Mesothelial cell of epicardium (in vitro differentiated cells): Measurements from ENCODE around the gene SCYGR4. TPM values are rescaled to one million over a fixed set of nuclear protein-coding genes. Genes with fewer than 3 reads are reported as not detected.

Source experiments
- DNase-seq, 2 experiments: peaks; one replicate each; pipeline ENCODE4 v3.0.0; 2021; ENCODE audit warnings: low spot score in 2 of 2; ENCODE audit not compliant: unreplicated experiment in 2 of 2
- H3K27ac Mint-ChIP-seq: 2 replicates; pipeline ENCODE4 v1.8.0; 2021; ENCODE audit warnings: mixed read lengths
- H3K27me3 Mint-ChIP-seq: 2 replicates; pipeline ENCODE4 v1.8.0; 2021; ENCODE audit warnings: low read depth, mixed read lengths
- H3K36me3 Mint-ChIP-seq: 2 replicates; pipeline ENCODE4 v1.8.0; 2021; ENCODE audit warnings: mixed read lengths
- H3K4me1 Mint-ChIP-seq: 2 replicates; pipeline ENCODE4 v1.8.0; 2021; ENCODE audit warnings: mixed read lengths
- H3K4me3 Mint-ChIP-seq: 2 replicates; pipeline ENCODE4 v1.8.0; 2021; ENCODE audit warnings: mild to moderate bottlenecking, moderate library complexity, mixed read lengths
- H3K9me3 Mint-ChIP-seq: 2 replicates; pipeline ENCODE4 v1.8.0; 2021; ENCODE audit warnings: mixed read lengths
- CTCF ChIP-seq: fragments of 200-600 bp; sonication (generic); IDR thresholded peaks from one replicate; pipeline ENCODE4 v1.5.0; 2021; ENCODE audit warnings: antibody characterized with exemption; ENCODE audit not compliant: unreplicated experiment
- total RNA-seq: library from RNA; stranded (reverse); gene quantifications from 3 replicates; pipeline ENCODE4 v1.2.1, GENCODE V29; 2021

The SCYGR4 gene
- total RNA-seq, 1 donor from 2014 or later: not detected

- Mint-ChIP-seq H3K36me3 (peaks cover under 1% of the 10 kb centered on the region), H3K27me3 (no peaks in the 10 kb centered on the region), H3K27ac (no peak overlapping the region), H3K4me1 (no peaks in the 10 kb centered on the region), H3K4me3 (no peak overlapping the region), H3K9me3 (peaks cover 7% of the 10 kb centered on the region)
- no peak for DNase-seq
- no peak for TF ChIP-seq CTCF
These were observed 39.7 kb upstream of the SCYGR4 start for GRCh38 chr2:227577555-227577954.

DNA sequence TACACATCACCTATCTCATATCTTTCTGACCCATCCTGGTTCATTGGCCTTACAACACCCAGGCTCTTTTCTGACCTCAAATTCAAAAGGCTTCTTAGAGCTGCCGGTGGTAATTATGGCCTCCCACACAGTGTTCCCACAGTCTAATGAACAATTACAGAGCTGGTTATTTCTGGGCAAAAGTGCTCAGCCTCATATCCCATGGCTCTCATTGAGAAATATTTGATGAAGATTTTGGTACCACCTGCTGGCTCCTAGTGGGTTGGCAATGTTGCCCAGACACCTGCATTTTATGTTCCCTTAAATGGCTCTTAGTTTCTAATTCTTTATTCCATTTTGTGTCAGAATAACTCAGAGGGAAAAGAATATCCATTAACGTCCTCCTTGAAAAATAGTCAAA is 38.7 kb upstream of the SCYGR4 start:
- peaks cover 11% of the 10 kb centered on the region for H3K9me3 Mint-ChIP-seq
- no peaks in the 10 kb centered on the region for H3K4me1 Mint-ChIP-seq
- no peak overlapping the region for H3K4me3 Mint-ChIP-seq
- no peak for DNase-seq
- H3K27me3 Mint-ChIP-seq: no peaks in the 10 kb centered on the region
- no peak overlapping the region for H3K27ac Mint-ChIP-seq
- no peak for TF ChIP-seq CTCF
- peaks cover 3% of the 10 kb centered on the region for H3K36me3 Mint-ChIP-seq

- Mint-ChIP-seq H3K36me3 (peaks cover 3% of the 10 kb centered on the region), H3K4me3 (no peak overlapping the region)
These were observed 37.5 kb upstream of the SCYGR4 start for GRCh38 chr2:227579791-227580190.

GRCh38 chr2:227582369-227582768 is 34.9 kb upstream of the SCYGR4 start:
- Mint-ChIP-seq H3K9me3 (peaks cover 11% of the 10 kb centered on the region), H3K27ac (no peak overlapping the region), H3K4me1 (no peaks in the 10 kb centered on the region)

More at GRCh38 chr2:227579791-227580190, 37.5 kb upstream of the SCYGR4 start:
- no peaks in the 10 kb centered on the region for H3K4me1 Mint-ChIP-seq
- no peaks in the 10 kb centered on the region for H3K27me3 Mint-ChIP-seq
- H3K27ac Mint-ChIP-seq: no peak overlapping the region
- no peak for TF ChIP-seq CTCF
- H3K9me3 Mint-ChIP-seq: peaks cover 11% of the 10 kb centered on the region
- no peak for DNase-seq

DNA sequence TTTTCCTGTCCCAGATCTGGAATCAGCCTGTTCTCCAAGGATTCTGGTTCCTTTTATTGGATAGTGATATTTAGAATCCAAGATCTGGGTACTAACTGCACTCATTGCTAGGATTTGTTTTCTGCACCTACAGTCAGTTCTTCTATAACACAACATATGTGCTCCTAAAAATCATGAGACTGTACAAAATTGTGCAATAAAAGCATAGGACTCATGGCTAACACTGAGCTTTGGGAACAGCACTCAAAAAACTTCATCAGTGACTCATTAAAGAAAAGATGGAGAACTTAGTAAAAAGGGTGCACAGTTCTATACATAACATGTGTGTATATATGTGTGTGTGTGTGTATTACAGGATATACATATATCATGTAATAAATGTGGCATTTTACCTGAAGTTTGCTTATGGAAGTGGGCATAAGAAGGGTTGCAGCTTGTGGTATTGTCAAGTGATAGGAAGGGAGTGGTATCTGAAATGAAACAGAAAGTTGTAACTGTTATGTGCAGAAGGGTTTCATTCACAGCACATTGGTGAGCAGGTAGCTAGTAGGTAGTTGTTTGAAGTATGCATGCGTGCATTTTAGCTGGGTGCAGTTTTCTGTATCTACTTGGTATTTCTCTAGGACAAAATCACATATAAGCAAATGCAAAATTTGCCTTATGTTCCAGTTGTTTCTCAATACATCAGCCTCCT is 24.5 kb upstream of the SCYGR4 start:
- no peak for DNase-seq
- Mint-ChIP-seq H3K4me3 (no peak overlapping the region), H3K9me3 (peaks cover 15% of the 10 kb centered on the region), H3K4me1 (no peaks in the 10 kb centered on the region), H3K36me3 (no peaks in the 10 kb centered on the region), H3K27me3 (no peaks in the 10 kb centered on the region), H3K27ac (no peak overlapping the region)
- no peak for TF ChIP-seq CTCF

More at GRCh38 chr2:227582369-227582768, 34.9 kb upstream of the SCYGR4 start:
- DNase-seq: no peak
- Mint-ChIP-seq H3K36me3 (peaks cover 3% of the 10 kb centered on the region), H3K27me3 (peaks cover 3% of the 10 kb centered on the region), H3K4me3 (no peak overlapping the region)
- no peak for TF ChIP-seq CTCF

- Mint-ChIP-seq H3K36me3 (no peaks in the 10 kb centered on the region), H3K4me1 (peaks cover 3% of the 10 kb centered on the region), H3K27ac (no peak overlapping the region), H3K4me3 (no peak overlapping the region), H3K9me3 (no peaks in the 10 kb centered on the region), H3K27me3 (no peaks in the 10 kb centered on the region)
- no peak for TF ChIP-seq CTCF
- DNase-seq: no peak
These were observed 21.5 kb upstream of the SCYGR4 start for GRCh38 chr2:227595797-227596196.
